ENCODE results near the gene TMEM150B.

GRCh38 chr19:55277494-55277893 lies 47.6 kb downstream of the TMEM150B start:
- TF ChIP-seq CTCF (conservative IDR thresholded peaks at IDR 0.05) (no peak), EZH2 (IDR thresholded peaks at IDR 0.05; ENCODE audit: low read depth) (no peak)

Measured in PC-9 (cell line).